Progenitor cell of endocrine pancreas (in vitro differentiated cells): Measurements from ENCODE around the gene PPP1R13L. TPM values are rescaled to one million over a fixed set of nuclear protein-coding genes. Genes with fewer than 3 reads are reported as not detected.
"Not testable (repeated sequence)": the region's sequence is repeated elsewhere in the genome, so short reads cannot be mapped to it uniquely, and the experiment has no call there.

Experiments
- DNase-seq: peaks from one replicate; pipeline ENCODE4 v3.0.0; 2021; ENCODE audit warnings: low spot score; ENCODE audit not compliant: unreplicated experiment
- H3K27ac Mint-ChIP-seq: 2 replicates; pipeline ENCODE4 v1.8.0; 2021; ENCODE audit warnings: mild to moderate bottlenecking, moderate library complexity, mixed read lengths
- H3K27me3 Mint-ChIP-seq: 2 replicates; pipeline ENCODE4 v1.8.0; 2021; ENCODE audit warnings: mixed read lengths
- H3K36me3 Mint-ChIP-seq: 2 replicates; pipeline ENCODE4 v1.8.0; 2022; ENCODE audit warnings: mixed read lengths; ENCODE audit not compliant: insufficient read depth
- H3K4me1 Mint-ChIP-seq: 2 replicates; pipeline ENCODE4 v1.8.0; 2021; ENCODE audit warnings: low read depth, mixed read lengths
- H3K4me3 Mint-ChIP-seq: 2 replicates; pipeline ENCODE4 v1.8.0; 2021; ENCODE audit warnings: low read depth, mild to moderate bottlenecking, moderate library complexity, mixed read lengths
- H3K9me3 Mint-ChIP-seq: 2 replicates; pipeline ENCODE4 v1.8.0; 2021; ENCODE audit warnings: low read depth, mixed read lengths
- CTCF ChIP-seq: fragments of 200-600 bp; sonication (generic); IDR thresholded peaks from one replicate; pipeline ENCODE4 v1.5.0; 2021; ENCODE audit warnings: antibody characterized with exemption, mild to moderate bottlenecking; ENCODE audit not compliant: unreplicated experiment
- total RNA-seq: library from RNA; stranded (reverse); gene quantifications from 2 replicates; pipeline ENCODE4 v1.2.1, GENCODE V29; 2021

PPP1R13L gene
- total RNA-seq, 1 donor from 2014 or later: 27.2 TPM

- no peaks in the 10 kb centered on the region for H3K9me3 Mint-ChIP-seq
- H3K4me3 Mint-ChIP-seq: peak overlapping the region; percentile 73
- H3K36me3 Mint-ChIP-seq: no peaks in the 10 kb centered on the region
- DNase-seq: no peak
- H3K4me1 Mint-ChIP-seq: peaks cover 14% of the 10 kb centered on the region
- H3K27me3 Mint-ChIP-seq: no peaks in the 10 kb centered on the region
- H3K27ac Mint-ChIP-seq: no peak overlapping the region
- no peak for TF ChIP-seq CTCF
These were observed 36.2 kb upstream of the PPP1R13L start for GRCh38 chr19:45440873-45441654.

GRCh38 chr19:45440259-45440638 lies 35.4 kb upstream of the PPP1R13L start:
- no peaks in the 10 kb centered on the region for H3K9me3 Mint-ChIP-seq
- H3K27ac Mint-ChIP-seq: peak overlapping the region; percentile 83
- peaks cover 11% of the 10 kb centered on the region for H3K4me1 Mint-ChIP-seq
- no peak for TF ChIP-seq CTCF
- peak overlapping the region; percentile 73 for H3K4me3 Mint-ChIP-seq
- DNase-seq: no peak
- H3K27me3 Mint-ChIP-seq: no peaks in the 10 kb centered on the region
- no peaks in the 10 kb centered on the region for H3K36me3 Mint-ChIP-seq

- DNase-seq: peak; percentile 72
- no peak overlapping the region for H3K27ac Mint-ChIP-seq
- peak overlapping the region; percentile 73 for H3K4me3 Mint-ChIP-seq
- H3K4me1 Mint-ChIP-seq: peaks cover 9% of the 10 kb centered on the region
- H3K9me3 Mint-ChIP-seq: no peaks in the 10 kb centered on the region
- no peaks in the 10 kb centered on the region for H3K36me3 Mint-ChIP-seq
- H3K27me3 Mint-ChIP-seq: no peaks in the 10 kb centered on the region
- peak; percentile 100 for TF ChIP-seq CTCF
These were observed 34.8 kb upstream of the PPP1R13L start for GRCh38 chr19:45439569-45440258.

GRCh38 chr19:45439190-45439568 lies 34.3 kb upstream of the PPP1R13L start:
- Mint-ChIP-seq H3K36me3 (no peaks in the 10 kb centered on the region), H3K4me1 (peaks cover 4% of the 10 kb centered on the region), H3K4me3 (peak overlapping the region; percentile 73), H3K27ac (no peak overlapping the region), H3K27me3 (no peaks in the 10 kb centered on the region), H3K9me3 (no peaks in the 10 kb centered on the region)
- no peak for TF ChIP-seq CTCF
- DNase-seq: no peak

GRCh38 chr19:45437328-45437727 lies 32.5 kb upstream of the PPP1R13L start:
- no peak for DNase-seq
- Mint-ChIP-seq H3K27ac (no peak overlapping the region), H3K9me3 (no peaks in the 10 kb centered on the region), H3K4me3 (no peak overlapping the region), H3K27me3 (no peaks in the 10 kb centered on the region), H3K36me3 (no peaks in the 10 kb centered on the region), H3K4me1 (peaks cover 3% of the 10 kb centered on the region)
- TF ChIP-seq CTCF: no peak

GRCh38 chr19:45432543-45432942 lies 27.7 kb upstream of the PPP1R13L start:
- not testable (repeated sequence) for H3K4me3 Mint-ChIP-seq, DNase-seq, H3K36me3 Mint-ChIP-seq, H3K27me3 Mint-ChIP-seq, H3K4me1 Mint-ChIP-seq, H3K27ac Mint-ChIP-seq, H3K9me3 Mint-ChIP-seq

GRCh38 chr19:45431008-45431407 lies 26.1 kb upstream of the PPP1R13L start:
- not testable (repeated sequence) for H3K27ac Mint-ChIP-seq, H3K9me3 Mint-ChIP-seq, DNase-seq, H3K4me3 Mint-ChIP-seq, H3K36me3 Mint-ChIP-seq, H3K27me3 Mint-ChIP-seq, H3K4me1 Mint-ChIP-seq

- not testable (repeated sequence) for H3K36me3 Mint-ChIP-seq, H3K9me3 Mint-ChIP-seq, H3K27me3 Mint-ChIP-seq, DNase-seq, H3K4me1 Mint-ChIP-seq, H3K4me3 Mint-ChIP-seq, H3K27ac Mint-ChIP-seq
These were observed 25.0 kb upstream of the PPP1R13L start for GRCh38 chr19:45429896-45430295.
